Spleen (tissue), 7 donors: ENCODE results near the gene KCMF1.

Experiments used
- POLR2A ChIP-seq, 3 donors: fragments of 450-650 bp; IDR thresholded peaks; one replicate each; pipeline ENCODE4 v1.5.1; 2017; ENCODE audit warnings: antibody characterized with exemption in 3 of 3, mild to moderate bottlenecking in 1 of 3
- POLR2AphosphoS5 ChIP-seq, 3 donors: sonication (generic); formaldehyde crosslinking; IDR thresholded peaks; one replicate each; pipeline ENCODE4 v1.5.1; 2017; ENCODE audit warnings: antibody characterized with exemption in 3 of 3
- TF ChIP-seq, protein P1 (sequence below), 11 experiments: fragments of 200-600 bp in 7 of 11; fragments of 450-650 bp in 4 of 11; sonication (generic) in 4 of 11; IDR thresholded peaks in 8 of 11; conservative IDR thresholded peaks in 3 of 11; 1 replicate in 7 of 11; 2 replicates in 4 of 11; pipeline versions ENCODE4 v1.4.0 to v1.8.0; 2016 to 2021; ENCODE audit warnings: antibody characterized with exemption in 11 of 11, inconsistent platforms in 4 of 11, mild to moderate bottlenecking in 1 of 11
- donor health status: DM: no; HTN: no; CAD: no; lungs with moderate emphysema.
- donor health status: DM: no; HTN: no; CAD: no.
- donor health status: DM: no; HTN: no; CAD: no.

DNA sequence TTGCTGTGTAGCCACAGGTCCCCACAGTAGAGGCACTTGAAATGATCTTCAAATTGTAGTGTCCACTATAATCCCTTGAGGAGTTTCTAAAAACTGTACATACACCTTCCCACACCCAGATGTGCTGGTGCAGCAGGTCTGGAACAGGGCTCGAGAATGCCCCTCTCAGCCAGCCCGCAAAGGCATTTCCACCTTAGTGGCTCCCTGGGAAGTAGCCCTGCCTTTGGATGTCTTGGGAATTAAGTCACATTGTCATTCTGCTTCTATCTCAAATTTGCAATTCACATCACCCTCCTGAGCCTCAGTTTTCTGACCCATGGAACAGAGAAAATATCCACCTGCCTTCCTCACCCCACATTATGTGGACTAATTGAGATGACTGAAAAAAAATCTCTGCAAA lies 118.0 kb downstream of the KCMF1 start:
- TF ChIP-seq, protein P1, sequence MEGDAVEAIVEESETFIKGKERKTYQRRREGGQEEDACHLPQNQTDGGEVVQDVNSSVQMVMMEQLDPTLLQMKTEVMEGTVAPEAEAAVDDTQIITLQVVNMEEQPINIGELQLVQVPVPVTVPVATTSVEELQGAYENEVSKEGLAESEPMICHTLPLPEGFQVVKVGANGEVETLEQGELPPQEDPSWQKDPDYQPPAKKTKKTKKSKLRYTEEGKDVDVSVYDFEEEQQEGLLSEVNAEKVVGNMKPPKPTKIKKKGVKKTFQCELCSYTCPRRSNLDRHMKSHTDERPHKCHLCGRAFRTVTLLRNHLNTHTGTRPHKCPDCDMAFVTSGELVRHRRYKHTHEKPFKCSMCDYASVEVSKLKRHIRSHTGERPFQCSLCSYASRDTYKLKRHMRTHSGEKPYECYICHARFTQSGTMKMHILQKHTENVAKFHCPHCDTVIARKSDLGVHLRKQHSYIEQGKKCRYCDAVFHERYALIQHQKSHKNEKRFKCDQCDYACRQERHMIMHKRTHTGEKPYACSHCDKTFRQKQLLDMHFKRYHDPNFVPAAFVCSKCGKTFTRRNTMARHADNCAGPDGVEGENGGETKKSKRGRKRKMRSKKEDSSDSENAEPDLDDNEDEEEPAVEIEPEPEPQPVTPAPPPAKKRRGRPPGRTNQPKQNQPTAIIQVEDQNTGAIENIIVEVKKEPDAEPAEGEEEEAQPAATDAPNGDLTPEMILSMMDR (IDR thresholded peaks at IDR 0.05 in 8 of 11, conservative IDR thresholded peaks at IDR 0.05 in 3 of 11): no peak
- TF ChIP-seq POLR2AphosphoS5 (IDR thresholded peaks at IDR 0.05): no peak
- TF ChIP-seq POLR2A (IDR thresholded peaks at IDR 0.05): no peak
